D721Med (cell line): ENCODE results near the gene SYP.
"Not testable (repeated sequence)": the region's sequence is repeated elsewhere in the genome, so short reads cannot be mapped to it uniquely, and the experiment has no call there.

Source experiments
- DNase-seq: peaks from one replicate; pipeline ENCODE4 v3.0.0; 2011; ENCODE audit warnings: low spot score; ENCODE audit not compliant: insufficient read length
- FAIRE-seq: peaks from 2 replicates; lab custom pipeline; 2011; peaks lifted over from hg19 to GRCh38; lab: Jason Lieb, UNC
- CTCF ChIP-seq: IDR thresholded peaks from 2 replicates; pipeline ENCODE4 v1.5.1; 2012; ENCODE audit warnings: mild to moderate bottlenecking, control low read depth; ENCODE audit not compliant: insufficient read depth; ENCODE audit errors: missing control alignments

Gene SYP

GRCh38 chrX:49177338-49177833 lies 22.6 kb downstream of the SYP start:
- DNase-seq (no peak), FAIRE-seq (no peak)
- TF ChIP-seq CTCF, result no peak

- no peak for TF ChIP-seq CTCF
- no peak for FAIRE-seq
- DNase-seq, result no peak
Observed at GRCh38 chrX:49176421-49177326, 23.3 kb downstream of the SYP start.

GRCh38 chrX:49175435-49176274 lies 24.3 kb downstream of the SYP start:
- FAIRE-seq, result no peak
- TF ChIP-seq CTCF, result no peak
- no peak for DNase-seq

- no peak for FAIRE-seq
Observed at GRCh38 chrX:49174723-49175122, 25.3 kb downstream of the SYP start.

GRCh38 chrX:49173544-49173943 lies 26.4 kb downstream of the SYP start:
- DNase-seq, FAIRE-seq: not testable (repeated sequence)

More at GRCh38 chrX:49174723-49175122, 25.3 kb downstream of the SYP start:
- TF ChIP-seq CTCF, result no peak
- DNase-seq, result no peak

GRCh38 chrX:49172280-49172780 lies 27.7 kb downstream of the SYP start:
- FAIRE-seq, result no peak
- no peak for TF ChIP-seq CTCF
- DNase-seq, result no peak

- no peak for DNase-seq
- TF ChIP-seq CTCF, result no peak
- FAIRE-seq, result no peak
Observed at GRCh38 chrX:49171752-49172279, 28.2 kb downstream of the SYP start, which contains the start of gene PLP2. PLP2 (plus strand) TSS chrX:49171898; CDS start chrX:49172001, 103 bp downstream.
